Peyer's patch (tissue), 4 donors: ENCODE data around the gene TOX2.

Experiments used
- CTCF ChIP-seq, 6 experiments: fragments of 450-650 bp in 4 of 6; fragments of 200-600 bp in 2 of 6; sonication (generic) in 1 of 6; IDR thresholded peaks; one replicate each; pipeline ENCODE4 v1.5.1; 2017 to 2019; ENCODE audit warnings: antibody characterized with exemption in 6 of 6, mild to moderate bottlenecking in 3 of 6, moderate library complexity in 1 of 6
- POLR2A ChIP-seq, 2 donors: fragments of 450-650 bp; IDR thresholded peaks; one replicate each; pipeline ENCODE4 v1.5.1; 2017; ENCODE audit warnings: antibody characterized with exemption in 2 of 2, mild to moderate bottlenecking in 2 of 2, moderate library complexity in 2 of 2

DNA sequence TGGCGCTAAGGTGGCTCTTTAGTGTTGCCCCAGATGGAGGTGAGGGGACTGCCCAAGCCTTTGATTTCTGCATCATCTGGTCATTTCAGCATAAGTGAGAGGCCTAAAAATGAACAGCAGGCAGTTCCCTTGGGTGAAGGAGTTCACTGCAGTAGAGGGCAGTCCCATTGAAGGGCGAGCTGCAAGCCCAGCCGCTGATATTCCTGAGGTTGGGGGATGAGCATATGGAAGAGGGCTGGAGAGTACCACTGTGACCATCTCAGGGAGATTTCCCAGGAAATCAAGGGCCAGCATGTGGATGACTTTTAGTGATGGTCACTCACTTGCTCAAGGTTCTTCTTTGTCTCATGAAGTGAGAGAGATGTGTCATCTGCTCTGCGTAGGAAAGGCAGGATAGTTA lies 9.3 kb downstream of the TOX2 start:
- TF ChIP-seq CTCF (IDR thresholded peaks at IDR 0.05), result no peak
- TF ChIP-seq POLR2A (IDR thresholded peaks at IDR 0.05), result no peak
